GM18508 (cell line): ENCODE measurements around the gene TH.

Source experiments
- ATAC-seq: cut with Tn5 transposase; IDR thresholded peaks from one replicate; pipeline ENCODE4 v1.9.1; 2021; ENCODE audit warnings: moderate number of reproducible peaks; ENCODE audit not compliant: insufficient read depth, unreplicated experiment

Gene TH

GRCh38 chr11:2121227-2122130 lies 50.1 kb downstream of the TH start:
- no peak for ATAC-seq

GRCh38 chr11:2120359-2121100 lies 51.1 kb downstream of the TH start:
- ATAC-seq = no peak

GRCh38 chr11:2118677-2119076 lies 52.9 kb downstream of the TH start:
- ATAC-seq = no peak

- no peak for ATAC-seq
Observed at GRCh38 chr11:2116680-2117079, 54.9 kb downstream of the TH start.

- ATAC-seq = no peak
Observed at GRCh38 chr11:2115308-2115707, 56.3 kb downstream of the TH start.

GRCh38 chr11:2114430-2115241 lies 57.0 kb downstream of the TH start:
- ATAC-seq = no peak
